Heart left ventricle (tissue), 13 donors: ENCODE data around the gene IDH3G.

Experiments used
- POLR2A ChIP-seq, 2 donors: fragments of 450-650 bp; IDR thresholded peaks; one replicate each; pipeline ENCODE4 v1.6.1; 2017; ENCODE audit warnings: antibody characterized with exemption in 2 of 2, mild to moderate bottlenecking in 2 of 2, moderate library complexity in 2 of 2
- TF ChIP-seq, protein P1 (sequence below), 12 donors: fragments of 200-600 bp; sonication (generic) in 4 of 12; IDR thresholded peaks; one replicate each; pipeline versions ENCODE4 v1.5.0 to v1.8.0; 2018 to 2022; ENCODE audit warnings: antibody characterized with exemption in 12 of 12, mild to moderate bottlenecking in 5 of 12
- donor health status: ischemic (EF 13 %, LVEDD 7.1; RV severe dilation, severe dysfunction).
- donor health status: DM: no; HTN: yes; CAD: no.
- donor health status: DM: no; HTN: no; CAD: no.
- donor health status: ischemic (EF 25% LVEDD 6.9; RV normal size, moderate dysfunction).
- donor health status: ischemic (EF 25% LVEDD 5.7; RV mildly dilated, moderate dysfunction).
- donor health status: ischemic (EF 35%, LVEDD 5.7; RV mildly dilated, moderate dysfunction).
- donor health status: nonischemic (EF 11% LVEDD 7.7; RV severe dilation, severe dysfunction).
- donor health status: DM: yes; HTN: yes; CAD: no.
- donor health status: PGD.
- donor health status: ischemic (EF 29% LVEDD 5.4; RV normal size, mild dysfunction).
- donor health status: nonischemic (EF 23%, LVEDD 6.1; RV moderate dilation, normal function).

DNA sequence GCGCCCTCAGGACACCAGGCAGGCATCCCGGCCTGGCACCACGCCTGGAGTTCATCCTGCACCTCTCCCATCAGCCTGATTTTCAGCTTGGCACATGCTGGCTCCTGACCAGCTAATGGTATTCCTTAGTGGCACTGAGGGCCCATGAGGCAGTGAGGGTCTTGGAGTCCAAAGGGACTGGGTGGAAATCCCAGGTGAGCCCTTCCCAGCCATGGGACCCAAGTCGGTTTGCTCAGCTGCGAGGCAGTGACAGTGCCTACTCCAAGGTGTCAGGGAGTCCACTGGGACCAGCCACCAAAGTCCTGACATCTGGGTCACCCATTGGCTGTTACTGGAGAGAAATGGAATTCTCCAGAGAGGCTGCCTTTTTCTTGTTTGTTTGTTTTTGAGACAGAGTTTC is 5.2 kb upstream of the IDH3G start:
- TF ChIP-seq, protein P1, sequence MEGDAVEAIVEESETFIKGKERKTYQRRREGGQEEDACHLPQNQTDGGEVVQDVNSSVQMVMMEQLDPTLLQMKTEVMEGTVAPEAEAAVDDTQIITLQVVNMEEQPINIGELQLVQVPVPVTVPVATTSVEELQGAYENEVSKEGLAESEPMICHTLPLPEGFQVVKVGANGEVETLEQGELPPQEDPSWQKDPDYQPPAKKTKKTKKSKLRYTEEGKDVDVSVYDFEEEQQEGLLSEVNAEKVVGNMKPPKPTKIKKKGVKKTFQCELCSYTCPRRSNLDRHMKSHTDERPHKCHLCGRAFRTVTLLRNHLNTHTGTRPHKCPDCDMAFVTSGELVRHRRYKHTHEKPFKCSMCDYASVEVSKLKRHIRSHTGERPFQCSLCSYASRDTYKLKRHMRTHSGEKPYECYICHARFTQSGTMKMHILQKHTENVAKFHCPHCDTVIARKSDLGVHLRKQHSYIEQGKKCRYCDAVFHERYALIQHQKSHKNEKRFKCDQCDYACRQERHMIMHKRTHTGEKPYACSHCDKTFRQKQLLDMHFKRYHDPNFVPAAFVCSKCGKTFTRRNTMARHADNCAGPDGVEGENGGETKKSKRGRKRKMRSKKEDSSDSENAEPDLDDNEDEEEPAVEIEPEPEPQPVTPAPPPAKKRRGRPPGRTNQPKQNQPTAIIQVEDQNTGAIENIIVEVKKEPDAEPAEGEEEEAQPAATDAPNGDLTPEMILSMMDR (IDR thresholded peaks at IDR 0.05): no peak
- TF ChIP-seq POLR2A (IDR thresholded peaks at IDR 0.05): no peak
